Transverse colon (tissue), 4 donors: ENCODE results near the gene STRBP.

Experiments
- EP300 ChIP-seq: sonication (generic); formaldehyde crosslinking; IDR thresholded peaks from one replicate; pipeline ENCODE4 v1.6.1; 2017; ENCODE audit warnings: antibody characterized with exemption, low read depth
- POLR2A ChIP-seq: fragments of 450-650 bp; IDR thresholded peaks from one replicate; pipeline ENCODE4 v1.6.1; 2016; ENCODE audit warnings: antibody characterized with exemption, mild to moderate bottlenecking, moderate library complexity
- POLR2AphosphoS5 ChIP-seq, 3 donors: sonication (generic); formaldehyde crosslinking; IDR thresholded peaks; one replicate each; pipeline ENCODE4 v1.6.1; 2016; ENCODE audit warnings: antibody characterized with exemption in 3 of 3
- TF ChIP-seq, protein P1 (sequence below), 5 experiments: fragments of 200-600 bp in 3 of 5; fragments of 450-650 bp in 2 of 5; sonication (generic) in 3 of 5; IDR thresholded peaks; 1 replicate in 2 of 5; 2 replicates in 3 of 5; pipeline ENCODE4 v1.5.1; 2016 to 2017; ENCODE audit warnings: antibody characterized with exemption in 5 of 5, inconsistent platforms in 3 of 5, mild to moderate bottlenecking in 2 of 5, moderate library complexity in 1 of 5

GRCh38 chr9:123225374-123225813, 43.0 kb downstream of the STRBP start:
- TF ChIP-seq, protein P1, sequence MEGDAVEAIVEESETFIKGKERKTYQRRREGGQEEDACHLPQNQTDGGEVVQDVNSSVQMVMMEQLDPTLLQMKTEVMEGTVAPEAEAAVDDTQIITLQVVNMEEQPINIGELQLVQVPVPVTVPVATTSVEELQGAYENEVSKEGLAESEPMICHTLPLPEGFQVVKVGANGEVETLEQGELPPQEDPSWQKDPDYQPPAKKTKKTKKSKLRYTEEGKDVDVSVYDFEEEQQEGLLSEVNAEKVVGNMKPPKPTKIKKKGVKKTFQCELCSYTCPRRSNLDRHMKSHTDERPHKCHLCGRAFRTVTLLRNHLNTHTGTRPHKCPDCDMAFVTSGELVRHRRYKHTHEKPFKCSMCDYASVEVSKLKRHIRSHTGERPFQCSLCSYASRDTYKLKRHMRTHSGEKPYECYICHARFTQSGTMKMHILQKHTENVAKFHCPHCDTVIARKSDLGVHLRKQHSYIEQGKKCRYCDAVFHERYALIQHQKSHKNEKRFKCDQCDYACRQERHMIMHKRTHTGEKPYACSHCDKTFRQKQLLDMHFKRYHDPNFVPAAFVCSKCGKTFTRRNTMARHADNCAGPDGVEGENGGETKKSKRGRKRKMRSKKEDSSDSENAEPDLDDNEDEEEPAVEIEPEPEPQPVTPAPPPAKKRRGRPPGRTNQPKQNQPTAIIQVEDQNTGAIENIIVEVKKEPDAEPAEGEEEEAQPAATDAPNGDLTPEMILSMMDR (IDR thresholded peaks at IDR 0.05): peak; percentile 18 to 36 (median 30)
- TF ChIP-seq EP300: no peak
- no peak for TF ChIP-seq POLR2AphosphoS5 (IDR thresholded peaks at IDR 0.05)
- TF ChIP-seq POLR2A: no peak
